ENCODE measurements around the gene CD164L2. TPM values are rescaled to one million over a fixed set of nuclear protein-coding genes. Genes with fewer than 3 reads are reported as not detected.
"Not testable (repeated sequence)": the region's sequence is repeated elsewhere in the genome, so short reads cannot be mapped to it uniquely, and the experiment has no call there.

CD164L2 gene
- total and polyA plus RNA-seq, 7 donors = not detected

DNA sequence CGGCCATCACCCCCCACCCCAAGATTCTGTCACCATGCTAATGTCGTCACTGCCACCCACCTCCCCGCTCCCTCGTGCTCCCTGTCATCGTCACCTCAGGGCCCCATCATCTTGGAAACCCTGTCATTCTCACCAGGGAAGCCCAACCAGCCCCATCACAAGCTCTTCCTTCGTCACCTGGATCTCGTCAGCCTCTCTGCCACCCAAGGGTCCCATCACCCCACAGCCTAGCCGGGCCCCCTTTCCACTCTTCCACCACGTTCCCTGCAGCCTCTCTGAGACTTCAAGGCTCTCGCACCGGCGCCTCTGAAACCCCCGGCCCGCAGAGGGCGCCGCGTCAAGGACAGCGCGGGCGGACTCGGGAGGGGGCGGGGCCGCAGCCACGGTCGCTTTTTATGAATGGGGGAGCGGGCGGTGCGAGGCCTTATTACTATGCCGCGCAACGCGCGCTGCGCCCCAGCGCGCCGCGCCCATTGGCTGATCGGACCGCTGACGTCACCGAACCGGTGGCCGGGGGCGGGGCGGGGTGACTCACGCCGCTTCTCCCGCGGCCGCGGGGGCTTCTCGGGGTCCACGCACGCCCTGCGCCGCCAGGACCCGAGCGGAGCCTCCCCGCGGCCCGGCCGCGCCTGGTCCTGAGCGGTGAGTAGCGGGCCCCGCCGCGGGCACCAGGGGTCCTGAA lies 9.1 kb upstream of the CD164L2 start, which contains the start of gene GPR3:
TSS of gene GPR3 (plus strand) at position 527 of the 682 bp plus-strand sequence. CDS start 1,177 bp downstream, outside the sequence.
- intact Hi-C loops (cut with DNase I) = loop anchor here (2.0 to 5.0 kb wide), 3 partner anchors 91 to 275 kb away; no protein-coding TSS in a partner anchor

DNA sequence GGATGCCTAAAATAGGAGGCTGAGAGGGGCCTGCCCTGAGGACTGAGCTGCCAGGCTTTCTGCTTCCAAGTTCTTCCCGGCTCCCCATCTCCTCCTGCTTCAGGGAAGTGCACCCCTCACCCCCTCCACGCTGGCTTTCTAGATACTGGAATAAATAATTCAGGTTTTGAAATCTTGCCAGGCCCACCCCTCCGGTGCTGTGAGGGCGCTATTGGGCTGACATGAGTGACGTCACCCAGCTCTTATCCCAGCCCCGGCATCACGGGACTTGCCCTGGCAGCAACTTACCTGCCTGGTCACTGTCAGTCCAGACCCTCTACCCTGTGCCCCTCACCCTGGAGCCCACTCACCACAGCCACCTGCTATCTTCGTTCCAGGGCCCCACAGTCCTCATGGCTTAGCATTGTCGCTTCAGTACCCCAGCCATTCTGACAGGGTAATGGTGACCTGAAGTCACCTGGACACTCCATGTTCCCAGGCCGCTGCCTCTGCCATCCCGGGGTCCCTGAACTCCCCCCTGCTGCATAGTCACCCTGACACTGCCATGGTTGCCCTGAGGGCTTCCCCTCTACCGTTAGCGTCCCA lies 8.5 kb upstream of the CD164L2 start:
- Histone ChIP-seq H3K4me3 (peak overlapping the region; percentile 67), H3K27me3 (ENCODE audit: insufficient read depth in 3 of 3, low read length in 2 of 3) (no peaks in the 10 kb centered on the region), H3K36me3 (ENCODE audit: insufficient read depth in 1 of 2, low read depth in 1 of 2) (no peaks in the 10 kb centered on the region), H3K27ac (no peak overlapping the region), H3K4me1 (peaks cover 8% of the 10 kb centered on the region), H3K9me3 (no peaks in the 10 kb centered on the region)
- ATAC-seq (peak in 3 of 4 donors; percentile 22 to 29 (median 22)), DNase-seq (peak in 1 of 2 donors; percentile 47)
- 11 to 13% (median 12%) methylated on average over 13 of the region's 13 CpGs for WGBS, 3 donors
- intact Hi-C loops (cut with DNase I) = loop anchor here (2.0 to 5.0 kb wide), 4 partner anchors 35 to 276 kb away; no protein-coding TSS in a partner anchor
- TF ChIP-seq CTCF (IDR thresholded peaks at IDR 0.05) = no peak

More for the DNA sequence above, 9.1 kb upstream of the CD164L2 start, which contains the start of gene GPR3:
- WGBS, 3 donors = 2% methylated on average over 53 to 69 of the region's 69 CpGs
- H3K27ac ChIP-seq = no peak within 1 kb of the TSS
- peaks cover 8% of the 10 kb centered on the region for H3K4me1 ChIP-seq
- peak within 1 kb of the TSS; percentile 67 for H3K4me3 ChIP-seq
- no peaks in the 10 kb centered on the region for H3K9me3 ChIP-seq
- DNase-seq (peak; percentile 93 to 95), ATAC-seq (peak; percentile 87 to 93 (median 91))
- H3K36me3 ChIP-seq (ENCODE audit: insufficient read depth in 1 of 2, low read depth in 1 of 2) = no peaks in the 10 kb centered on the region
- TF ChIP-seq CTCF (IDR thresholded peaks at IDR 0.05) = peak; percentile 38
- H3K27me3 ChIP-seq (ENCODE audit: insufficient read depth in 3 of 3, low read length in 2 of 3) = no peaks in the 10 kb centered on the region

GRCh38 chr1:27388337-27389005 lies 5.3 kb upstream of the CD164L2 start:
- Histone ChIP-seq H3K4me1 (peaks cover 8% of the 10 kb centered on the region), H3K4me3 (no peak overlapping the region), H3K36me3 (ENCODE audit: insufficient read depth in 1 of 2, low read depth in 1 of 2) (no peaks in the 10 kb centered on the region), H3K27ac (no peak overlapping the region), H3K27me3 (ENCODE audit: insufficient read depth in 3 of 3, low read length in 2 of 3) (no peaks in the 10 kb centered on the region), H3K9me3 (no peaks in the 10 kb centered on the region)
- intact Hi-C loops (cut with DNase I) = loop anchor here (1.0 to 10.0 kb wide), 3 partner anchors 22 to 284 kb away; partner anchors contain the start of gene MAP3K6 (in 1 of the 2)
- peak; percentile 69 to 79 for DNase-seq
- WGBS, 3 donors = 40 to 46% (median 42%) methylated on average over 5 of the region's 5 CpGs
- peak; percentile 86 for TF ChIP-seq CTCF (IDR thresholded peaks at IDR 0.05)
- ATAC-seq = peak in 3 of 4 donors; percentile 39 to 53 (median 53)

DNA sequence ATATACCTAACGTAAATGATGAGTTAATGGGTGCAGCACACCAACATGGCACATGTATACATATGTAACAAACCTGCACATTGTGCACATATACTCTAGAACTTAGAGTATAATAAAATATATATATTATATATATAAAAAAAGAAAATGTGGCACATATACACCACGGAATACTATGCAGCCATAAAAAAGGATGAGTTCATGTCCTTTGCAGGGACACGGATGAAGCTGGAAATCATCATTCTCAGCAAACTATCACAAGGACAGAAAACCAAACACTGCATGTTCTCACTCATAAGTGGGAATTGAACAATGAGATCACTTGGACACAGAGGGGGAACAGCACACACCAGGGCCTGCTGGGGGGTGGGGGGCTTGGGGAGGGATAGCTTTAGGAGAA lies 1.7 kb upstream of the CD164L2 start:
- not testable (repeated sequence) for ATAC-seq; DNase-seq; H3K4me1 ChIP-seq; H3K27me3 ChIP-seq (ENCODE audit: insufficient read depth in 3 of 3, low read length in 2 of 3); H3K9me3 ChIP-seq; H3K4me3 ChIP-seq; H3K27ac ChIP-seq; H3K36me3 ChIP-seq (ENCODE audit: insufficient read depth in 1 of 2, low read depth in 1 of 2)
- intact Hi-C loops (cut with DNase I) = loop anchor here in 1 of 2 donors (10.0 kb wide), 1 partner anchor 280 kb away; no protein-coding TSS in a partner anchor
- WGBS, 3 donors = 92 to 94% (median 94%) methylated on average over 3 of the region's 3 CpGs

Measured in psoas muscle (tissue), 8 donors.